CD4-positive, alpha-beta T cell treated with Interleukin-15 for 4 hours (primary cell): ENCODE data around the gene TRIM24.
"Not testable (repeated sequence)": the region's sequence is repeated elsewhere in the genome, so short reads cannot be mapped to it uniquely, and the experiment has no call there.

ENCODE experiments used
- DNase-seq: peaks from one replicate; pipeline ENCODE4 v3.0.0-alpha.2; 2020; ENCODE audit warnings: low spot score

TRIM24 gene

DNA sequence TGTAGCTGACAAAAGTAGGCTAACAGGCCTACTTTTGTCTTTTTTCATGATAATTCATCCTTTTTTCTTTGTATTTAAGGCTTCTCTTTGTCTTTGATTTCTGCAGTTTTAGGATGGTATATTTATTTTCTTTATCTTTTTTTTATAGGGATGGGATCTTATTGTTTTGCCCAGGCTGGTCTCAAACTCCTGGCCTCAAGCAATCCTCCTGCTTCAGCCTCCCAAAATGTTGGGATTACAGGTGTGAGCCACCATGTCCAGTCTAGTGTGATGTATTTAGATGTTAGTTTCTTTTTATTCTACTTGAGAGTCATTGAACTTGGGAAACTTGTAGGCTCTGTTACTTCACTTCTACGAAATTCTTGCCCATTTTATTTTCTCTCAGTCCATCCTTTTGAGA is 35.4 kb downstream of the TRIM24 start:
- no peak for DNase-seq

DNA sequence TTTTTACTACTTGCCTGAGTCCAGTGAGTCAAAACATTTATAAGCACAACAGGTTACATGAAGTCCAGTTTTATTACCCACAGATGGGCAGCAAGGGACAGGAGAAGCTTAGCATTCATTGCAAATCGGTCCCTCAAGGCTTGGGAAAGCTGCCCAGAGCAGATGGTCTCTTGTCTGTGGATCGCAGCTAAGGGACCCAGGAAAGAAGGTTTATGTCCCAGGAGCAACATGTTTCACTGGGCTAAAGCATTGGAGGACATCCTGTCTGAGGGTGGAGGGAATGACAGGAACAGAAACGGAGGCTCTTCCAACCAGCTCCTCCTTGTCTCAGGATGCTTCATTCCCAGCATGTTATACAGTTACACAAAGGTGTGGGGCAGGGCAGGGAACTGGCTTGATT is 39.3 kb downstream of the TRIM24 start:
- DNase-seq, result no peak

DNA sequence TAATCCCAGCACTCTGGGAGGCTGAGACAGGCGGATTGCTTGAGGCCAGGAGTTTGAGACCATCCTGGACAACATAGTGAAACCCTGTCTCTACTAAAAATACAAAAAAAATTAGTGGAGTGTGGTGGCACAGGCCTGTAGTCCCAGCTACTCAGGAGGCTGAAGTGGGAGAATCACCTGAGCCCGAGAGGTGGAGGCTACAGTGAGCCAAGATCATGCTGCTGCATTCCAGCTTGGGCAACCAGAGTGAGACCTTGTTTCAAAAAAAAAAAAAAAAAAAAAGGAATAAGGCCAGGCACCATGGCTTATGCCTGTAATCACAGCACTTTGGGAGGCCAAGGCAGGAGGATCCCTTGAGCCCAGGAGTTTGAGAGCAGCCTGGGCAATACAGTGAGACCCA is 40.2 kb downstream of the TRIM24 start:
- DNase-seq, result not testable (repeated sequence)

DNA sequence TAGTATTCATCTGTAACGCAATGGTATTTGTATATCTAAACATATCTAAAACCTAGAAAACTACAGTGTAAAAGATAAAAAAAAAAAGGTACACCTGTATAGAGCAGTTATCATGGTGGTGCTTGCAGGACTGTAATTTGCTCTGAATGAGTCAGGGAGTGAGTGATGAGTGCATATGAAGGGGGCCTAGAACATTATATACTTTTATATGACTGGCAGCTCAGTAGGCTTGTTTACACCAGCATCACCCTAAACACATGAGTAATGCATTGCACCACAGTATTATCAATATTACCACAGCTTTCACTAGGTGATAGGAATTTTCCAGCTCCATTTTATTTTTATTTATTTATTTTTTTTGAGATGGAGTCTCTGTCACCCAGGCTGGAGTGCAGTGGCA is 40.8 kb downstream of the TRIM24 start:
- no peak for DNase-seq

DNA sequence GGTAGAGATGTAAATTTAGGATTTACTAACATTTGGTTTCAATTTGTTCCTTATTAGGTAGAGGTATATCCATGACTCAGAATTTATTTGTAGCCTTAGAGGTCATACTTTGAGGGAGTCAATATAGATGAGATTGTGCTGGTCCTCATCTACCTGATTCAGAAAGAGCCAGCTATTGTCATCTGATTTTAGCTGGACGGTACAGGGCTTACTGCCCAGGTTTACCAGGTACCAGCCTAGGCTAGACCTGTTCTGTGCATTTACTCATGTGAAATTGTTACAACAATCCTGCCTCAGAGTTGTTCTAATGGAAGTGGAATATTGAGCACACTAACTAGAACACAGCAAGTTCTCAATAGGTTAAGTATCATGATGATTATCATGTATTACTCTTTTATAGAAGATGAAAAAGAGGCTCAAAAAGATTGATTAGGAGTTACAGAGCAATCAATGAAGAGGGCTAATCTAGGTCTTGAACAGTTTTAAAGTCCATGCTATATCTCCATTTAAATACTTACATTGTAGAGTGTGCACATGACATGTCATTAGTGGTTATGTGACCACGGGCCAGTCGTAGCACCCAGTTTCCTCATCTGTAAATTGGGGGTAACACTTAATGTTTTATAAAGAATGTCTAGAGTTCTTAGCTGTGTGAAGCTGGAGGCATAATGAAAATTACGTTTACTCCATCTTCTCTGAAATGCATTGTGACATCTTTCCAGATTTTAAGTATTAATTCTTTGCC is 42.1 kb downstream of the TRIM24 start:
- DNase-seq, result no peak

DNA sequence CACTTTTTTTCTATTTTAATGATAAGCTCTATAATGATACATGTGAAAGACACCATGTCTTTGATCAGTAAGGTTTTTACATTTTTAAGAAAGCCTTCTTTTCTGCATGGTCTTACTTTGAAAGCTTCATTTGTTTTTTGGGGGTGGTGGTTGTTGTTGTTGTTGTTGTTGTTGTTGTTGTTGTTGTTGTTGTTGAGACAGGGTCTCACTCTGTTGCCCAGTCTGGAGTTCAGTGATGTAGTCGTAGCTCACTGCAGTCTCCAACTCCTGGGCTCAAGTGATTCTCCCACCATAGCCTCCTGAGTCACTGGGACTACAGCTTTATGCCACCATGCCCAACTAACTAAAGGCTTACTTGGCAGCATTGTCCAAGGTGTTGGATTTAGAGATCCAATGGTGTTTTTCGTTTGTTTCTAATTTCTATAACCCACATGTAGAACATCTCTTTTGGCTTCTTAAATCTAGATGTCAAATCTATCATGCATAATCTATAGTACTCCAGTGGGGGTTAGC is 45.4 kb downstream of the TRIM24 start:
- DNase-seq, result no peak

DNA sequence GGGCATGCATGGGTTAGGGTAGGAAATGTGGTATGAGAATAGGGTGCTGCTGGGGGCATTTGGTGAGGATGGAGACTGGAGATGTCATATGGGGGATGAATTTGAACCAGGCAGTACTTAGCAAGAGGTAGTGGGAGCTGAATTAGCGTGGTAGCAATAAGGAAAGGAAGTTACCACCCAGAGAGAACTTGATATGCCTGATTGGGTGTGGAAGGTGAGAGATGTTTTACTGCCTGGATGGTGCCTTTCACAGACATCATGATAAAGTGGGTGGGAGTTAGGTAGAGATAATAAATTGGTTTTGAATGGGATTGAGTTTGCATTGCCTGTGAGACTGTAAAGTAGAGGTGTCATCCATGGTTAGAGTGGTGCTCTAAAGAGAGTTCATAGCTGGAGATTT is 46.7 kb downstream of the TRIM24 start:
- DNase-seq, result no peak

DNA sequence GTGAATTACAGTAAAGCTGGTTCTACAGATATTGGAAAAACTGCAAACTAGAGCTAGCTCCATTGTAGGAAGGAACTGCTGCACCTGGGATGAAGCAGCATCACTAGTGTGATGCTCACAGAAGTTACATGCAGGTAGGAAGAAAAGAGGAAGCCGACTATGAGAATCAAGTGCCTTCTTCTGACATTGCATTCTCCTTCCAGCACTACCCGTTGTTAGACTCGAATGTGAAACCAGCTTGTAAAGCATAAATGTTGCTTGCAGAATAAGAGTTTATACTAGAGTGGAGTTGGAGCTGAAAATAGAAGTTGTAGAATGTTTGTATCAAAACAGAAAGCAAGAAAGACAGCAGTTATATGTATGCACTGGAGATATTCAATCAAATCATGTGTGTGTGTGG is 49.9 kb downstream of the TRIM24 start:
- DNase-seq, result no peak

DNA sequence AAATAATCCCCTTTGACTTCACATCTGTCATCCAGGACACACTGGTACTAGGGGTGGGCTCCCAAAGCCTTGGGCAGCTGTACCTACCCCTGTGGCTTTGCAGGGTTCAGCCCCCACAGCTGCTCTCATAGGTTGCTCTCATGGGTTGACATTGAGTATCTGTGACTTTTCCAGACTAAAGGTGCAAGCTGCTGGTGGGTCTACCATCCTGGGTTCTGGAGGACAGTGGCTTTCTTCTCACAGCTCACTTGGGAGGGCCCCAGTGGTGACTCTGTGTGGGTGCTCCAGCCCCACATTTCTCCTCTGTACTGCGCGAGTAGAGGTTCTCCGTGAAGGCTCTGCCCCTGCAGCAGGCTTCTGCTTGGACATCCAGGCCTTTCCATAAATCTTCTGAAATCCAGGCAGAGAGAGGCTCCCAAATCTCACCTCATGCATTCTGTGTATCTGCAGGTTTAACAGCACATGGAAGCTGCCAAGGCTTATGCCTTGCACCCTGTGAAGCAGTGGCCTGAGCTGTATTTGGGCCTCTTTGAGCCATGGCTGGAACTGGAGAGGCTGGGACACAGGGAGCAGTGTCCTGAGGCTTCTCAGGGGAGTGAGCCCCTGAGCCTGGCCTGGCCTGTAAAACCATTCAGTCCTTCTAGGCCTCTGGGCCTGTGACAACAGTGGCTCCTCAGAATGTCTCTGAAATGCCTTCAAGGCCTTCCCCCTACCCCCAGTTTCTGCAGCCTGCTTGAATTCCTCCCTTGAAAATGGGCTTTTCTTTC is 52.2 kb downstream of the TRIM24 start:
- no peak for DNase-seq

DNA sequence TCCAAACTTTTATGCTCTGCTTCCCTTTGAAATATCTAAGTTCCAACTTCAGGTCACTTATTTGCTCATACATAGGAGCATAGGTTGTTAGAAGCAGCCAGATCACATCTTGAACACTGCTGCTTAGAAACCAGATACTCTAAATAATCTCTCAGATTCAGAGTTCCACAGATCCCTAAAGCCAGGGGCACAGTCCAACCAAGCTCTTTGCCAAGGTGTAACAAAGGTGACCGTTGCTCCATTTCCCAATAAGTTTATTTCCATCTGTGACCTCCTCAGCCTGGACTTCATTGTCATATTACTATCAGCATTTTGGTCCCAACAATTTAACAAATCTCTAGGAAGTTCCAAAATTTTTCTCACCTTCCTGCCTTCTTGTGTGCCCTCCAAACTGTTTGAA is 52.8 kb downstream of the TRIM24 start:
- no peak for DNase-seq

DNA sequence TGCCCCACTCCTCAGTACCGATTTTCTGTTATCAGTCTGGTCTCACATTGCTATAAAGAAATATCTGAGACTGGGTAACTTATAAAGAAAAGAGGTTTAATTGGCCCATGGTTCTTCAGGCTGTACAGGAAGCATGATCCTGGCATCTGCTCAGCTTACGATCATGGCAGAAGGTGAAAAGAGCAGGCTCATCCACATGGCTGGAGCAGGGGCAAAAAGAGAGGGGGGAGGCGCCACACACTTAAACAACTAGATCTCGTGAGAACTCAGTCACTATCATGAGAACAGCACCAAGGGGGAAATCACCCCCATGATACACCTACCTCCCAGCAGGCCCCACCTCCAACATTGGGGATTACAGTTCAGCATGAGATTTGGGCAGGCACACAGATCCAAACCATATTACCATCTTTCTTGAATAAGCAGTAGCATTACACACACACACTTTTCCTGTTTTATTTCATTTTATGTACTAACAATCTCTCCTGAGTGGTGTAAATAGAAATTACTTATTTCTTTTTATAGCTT is 53.3 kb downstream of the TRIM24 start:
- DNase-seq, result no peak

DNA sequence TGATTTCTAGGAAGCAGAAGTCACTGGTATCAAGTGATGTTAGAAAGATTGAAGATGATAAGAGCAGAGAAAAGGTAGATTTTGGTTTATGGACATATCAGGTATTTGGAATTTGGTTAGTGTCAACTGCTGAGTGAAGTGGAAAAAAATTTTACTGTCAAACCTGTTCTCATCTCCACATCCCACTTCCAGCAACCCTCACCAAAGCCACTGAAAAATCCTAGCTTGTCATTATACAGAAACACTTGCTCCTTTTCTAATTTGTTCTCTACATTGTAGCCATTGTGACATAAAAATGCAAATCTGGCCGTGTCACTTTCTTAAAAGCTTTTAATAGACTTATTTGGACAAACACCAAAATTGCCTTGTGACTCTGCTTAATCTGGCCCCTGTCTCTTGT is 54.0 kb downstream of the TRIM24 start:
- DNase-seq, result no peak

DNA sequence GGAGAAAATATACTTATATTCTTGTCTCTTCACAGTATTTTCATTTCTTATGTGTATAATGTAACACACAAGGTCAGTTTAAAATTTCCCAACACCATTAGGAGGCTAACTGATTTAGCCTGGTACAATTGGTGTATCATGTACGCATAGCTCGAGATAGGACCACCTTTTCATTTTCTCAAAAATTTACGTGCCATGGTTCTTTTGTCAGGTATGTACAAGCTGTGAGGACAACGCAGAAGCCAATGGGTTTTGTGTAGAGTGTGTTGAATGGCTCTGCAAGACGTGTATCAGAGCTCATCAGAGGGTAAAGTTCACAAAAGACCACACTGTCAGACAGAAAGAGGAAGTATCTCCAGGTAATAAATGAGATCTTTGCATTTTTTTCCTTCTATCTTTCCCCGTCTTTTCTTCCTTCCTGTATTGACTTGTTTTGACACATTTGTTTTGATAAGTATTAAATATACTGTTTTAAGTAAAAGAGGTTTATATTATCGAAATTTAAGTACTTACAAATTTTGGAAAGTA is 55.0 kb downstream of the TRIM24 start:
- DNase-seq, result no peak

DNA sequence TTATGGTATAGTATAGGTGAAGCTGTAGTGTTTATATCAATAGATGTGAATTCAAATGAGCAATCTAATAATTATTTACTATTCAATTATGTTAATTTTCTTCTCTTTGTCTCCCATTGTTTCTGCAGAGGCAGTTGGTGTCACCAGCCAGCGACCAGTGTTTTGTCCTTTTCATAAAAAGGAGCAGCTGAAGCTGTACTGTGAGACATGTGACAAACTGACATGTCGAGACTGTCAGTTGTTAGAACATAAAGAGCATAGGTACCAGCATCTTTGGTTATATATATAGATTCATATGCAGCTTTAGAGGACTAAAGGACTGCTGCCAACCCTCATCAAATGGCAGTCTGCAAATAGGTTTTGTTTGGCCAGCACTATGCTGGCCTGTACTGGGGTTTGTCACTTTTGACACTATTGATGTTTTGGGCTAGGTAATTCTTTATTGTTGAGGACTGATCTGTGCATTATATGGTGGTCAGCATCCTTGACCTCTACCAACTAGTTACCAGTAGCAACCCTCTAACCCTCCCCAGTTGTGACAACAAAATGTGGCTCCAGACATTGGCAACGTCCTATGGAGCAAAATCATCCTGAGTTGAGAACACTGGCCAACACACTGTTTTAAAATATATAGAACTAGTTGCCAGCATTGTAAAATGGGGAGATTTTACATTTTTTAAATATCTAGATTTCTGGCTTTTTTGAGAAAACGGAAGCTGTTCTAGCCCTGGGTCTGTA is 59.2 kb downstream of the TRIM24 start:
- DNase-seq, result no peak

DNA sequence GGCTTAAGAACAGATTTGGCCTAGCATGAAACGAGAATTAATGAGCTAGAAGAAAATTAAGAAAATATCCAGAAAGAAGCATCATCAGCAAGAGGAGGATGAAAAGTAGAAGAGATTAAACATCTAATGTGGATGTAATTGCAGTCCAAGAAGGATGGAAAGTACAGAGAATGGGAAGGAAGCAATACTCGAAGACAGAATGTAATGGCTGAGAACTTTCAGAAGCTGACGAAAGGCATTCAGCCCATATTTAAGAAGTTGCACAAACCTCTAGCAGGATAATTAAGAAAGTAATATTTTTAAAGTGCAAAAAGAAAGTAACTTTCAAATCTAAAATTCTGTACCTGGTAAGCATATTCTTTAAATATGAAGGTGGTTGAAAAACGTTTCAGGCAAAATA is 60.7 kb downstream of the TRIM24 start:
- no peak for DNase-seq

DNA sequence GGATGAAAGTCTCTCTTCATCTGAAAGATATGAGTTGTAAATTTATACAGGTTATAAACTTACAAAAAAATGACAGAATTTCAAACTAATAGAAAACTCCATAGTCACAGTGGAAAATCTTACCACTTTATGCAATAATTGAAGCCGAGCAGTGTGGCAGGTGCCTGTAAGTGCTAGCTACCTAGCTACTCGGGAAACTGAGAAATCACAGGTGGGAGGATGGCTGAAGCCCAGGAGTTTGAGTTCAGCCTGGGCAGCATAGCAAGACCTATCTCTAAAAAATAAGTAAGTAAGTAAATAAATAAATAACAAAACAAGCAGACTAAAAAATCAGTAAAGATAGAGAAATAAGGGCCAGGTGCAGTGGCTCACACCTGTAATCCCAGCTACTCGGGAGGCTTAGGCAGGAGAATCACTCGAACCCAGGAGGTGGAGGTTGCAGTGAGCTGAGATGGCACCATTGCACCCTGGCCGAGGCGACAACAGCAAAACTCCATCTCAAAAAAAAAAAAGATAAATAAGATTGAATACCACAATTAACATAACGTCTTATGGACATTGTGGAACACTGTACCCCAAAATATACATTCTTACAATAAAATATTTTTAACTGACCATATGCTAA is 61.9 kb downstream of the TRIM24 start:
- DNase-seq, result no peak

DNA sequence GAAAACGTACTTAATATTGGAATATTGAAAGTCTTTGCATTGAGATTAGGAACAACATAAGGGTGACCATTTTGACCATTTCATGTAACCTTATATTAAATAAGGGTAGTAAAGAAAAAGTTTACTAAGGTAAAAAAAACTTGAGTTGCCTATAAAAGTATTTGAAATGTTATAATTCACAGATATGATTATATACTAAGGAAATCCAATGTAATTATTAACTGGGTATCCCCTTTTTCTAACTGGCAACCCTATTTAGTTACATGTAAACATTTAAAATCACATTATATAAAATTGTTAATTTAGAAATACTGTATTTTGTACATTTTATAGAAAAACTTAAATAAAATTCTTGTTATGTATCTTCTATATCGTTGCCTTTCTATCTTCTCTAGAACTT is 64.2 kb downstream of the TRIM24 start:
- no peak for DNase-seq

DNA sequence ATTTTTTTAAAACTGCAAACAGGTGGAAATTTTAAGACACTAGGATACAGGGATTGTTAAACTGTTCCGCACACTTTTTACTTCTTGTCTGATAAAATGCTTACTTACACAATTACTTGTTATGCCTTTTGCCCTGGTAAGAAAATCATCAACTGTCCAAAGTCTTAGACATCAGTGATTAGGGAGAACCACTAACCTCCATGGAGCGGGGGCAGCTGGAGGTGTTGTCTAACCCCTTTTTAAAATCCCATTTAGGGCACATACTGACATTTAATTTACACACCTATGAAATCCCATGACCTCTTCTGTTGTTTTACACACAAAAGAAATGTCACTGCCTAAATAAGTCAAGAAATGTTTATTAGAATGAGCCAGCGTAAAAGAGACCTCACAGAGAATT is 65.7 kb downstream of the TRIM24 start:
- no peak for DNase-seq

DNA sequence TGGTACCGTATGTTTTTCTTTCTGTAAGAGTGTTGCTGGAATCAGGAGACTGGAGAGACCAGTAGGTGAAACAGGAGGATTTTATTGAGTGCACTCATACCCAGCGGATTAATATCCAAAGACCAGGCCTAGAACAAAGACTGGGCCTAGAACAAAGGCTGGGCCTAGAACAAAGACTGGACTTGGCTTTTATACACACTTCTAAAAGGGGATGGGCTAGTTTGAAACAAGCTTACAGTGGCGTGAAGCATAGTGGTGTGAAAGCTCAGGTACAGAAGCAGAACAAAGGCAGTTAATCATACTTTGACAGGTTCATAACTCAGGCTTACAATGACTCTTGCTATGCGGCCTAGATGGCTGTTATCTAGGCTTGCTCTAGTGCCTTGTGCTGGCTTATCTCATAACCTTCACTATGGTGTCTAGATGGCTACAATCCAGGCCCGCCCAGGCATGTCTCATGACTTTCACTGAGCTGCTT is 67.7 kb downstream of the TRIM24 start:
- no peak for DNase-seq

DNA sequence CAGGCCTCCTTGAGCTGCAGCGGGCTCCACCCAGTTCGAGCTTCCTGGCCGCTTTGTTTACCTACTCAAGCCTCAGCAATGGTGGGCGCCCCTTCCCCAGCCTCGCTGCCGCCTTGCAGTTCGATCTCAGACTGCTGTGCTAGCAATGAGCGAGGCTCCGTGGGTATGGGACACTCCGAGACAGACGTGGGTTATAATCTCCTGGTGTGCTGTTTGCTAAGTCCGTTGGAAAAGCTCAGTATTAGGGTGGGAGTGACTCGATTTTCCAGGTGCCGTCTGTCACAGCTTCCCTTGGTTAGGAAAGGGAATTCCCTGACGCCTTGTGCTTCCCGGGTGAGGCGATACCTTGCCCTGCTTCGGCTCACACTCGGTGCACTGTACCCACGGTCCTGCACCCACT is 76.8 kb downstream of the TRIM24 start:
- not testable (repeated sequence) for DNase-seq

DNA sequence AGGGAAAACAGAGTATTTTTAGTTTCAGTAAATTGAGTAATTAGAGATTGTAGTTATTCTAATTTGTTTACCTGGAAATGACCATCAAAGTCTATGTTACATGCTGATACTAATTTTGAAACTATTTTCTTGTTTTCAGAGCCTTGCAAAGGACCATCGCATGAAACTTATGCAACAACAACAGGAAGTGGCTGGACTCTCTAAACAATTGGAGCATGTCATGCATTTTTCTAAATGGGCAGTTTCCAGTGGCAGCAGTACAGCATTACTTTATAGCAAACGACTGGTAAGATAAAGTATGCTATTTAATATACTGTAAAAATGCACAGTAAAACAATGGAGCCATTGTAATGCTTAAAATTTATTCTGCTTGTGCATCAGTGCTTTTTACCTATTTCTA is 78.5 kb downstream of the TRIM24 start:
- no peak for DNase-seq
